NCI-H2081 treated with DMSO at 0.1 percent for 48 hours (cell line): ENCODE results near the gene HSP90AB1.

ENCODE experiments used
- DNase-seq: peaks from one replicate; lab custom pipeline; 2025; lab: John Stamatoyannopoulos, UW

HSP90AB1 gene

DNA sequence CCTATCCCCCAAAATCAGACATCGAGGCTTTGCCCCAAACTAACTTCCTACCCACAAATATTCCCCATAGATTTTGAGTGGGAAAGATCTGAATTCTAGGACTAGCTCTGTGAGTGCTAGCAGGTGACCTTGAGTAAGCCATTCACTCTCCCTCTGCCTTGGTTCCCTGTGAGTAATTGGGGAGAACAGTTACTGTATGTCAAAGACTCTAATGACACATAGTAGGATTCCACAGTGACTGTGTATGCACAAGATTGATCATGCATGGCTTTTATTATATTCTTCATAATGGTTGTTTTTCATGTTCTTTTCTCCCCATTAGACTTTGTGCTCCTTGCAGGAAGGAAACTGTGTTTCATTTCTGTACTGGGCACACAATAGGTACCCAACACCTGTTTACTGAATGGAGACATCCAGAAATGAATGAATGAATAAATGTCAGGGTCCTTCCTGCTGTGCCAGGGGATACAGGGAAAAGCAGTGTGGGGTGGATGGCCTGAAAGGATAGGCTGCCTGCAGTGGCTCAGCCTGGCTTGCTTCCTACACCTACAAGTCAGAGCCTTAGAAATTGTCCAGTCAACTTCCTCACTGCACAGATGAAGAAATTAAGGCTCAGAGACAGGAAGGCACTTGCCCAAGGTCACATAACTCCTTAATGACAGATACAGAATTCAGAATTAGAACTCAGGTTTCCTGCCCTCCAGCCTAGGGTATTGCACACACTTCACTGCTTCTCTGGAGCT, 22.4 kb downstream of the HSP90AB1 start:
- no peak for DNase-seq

DNA sequence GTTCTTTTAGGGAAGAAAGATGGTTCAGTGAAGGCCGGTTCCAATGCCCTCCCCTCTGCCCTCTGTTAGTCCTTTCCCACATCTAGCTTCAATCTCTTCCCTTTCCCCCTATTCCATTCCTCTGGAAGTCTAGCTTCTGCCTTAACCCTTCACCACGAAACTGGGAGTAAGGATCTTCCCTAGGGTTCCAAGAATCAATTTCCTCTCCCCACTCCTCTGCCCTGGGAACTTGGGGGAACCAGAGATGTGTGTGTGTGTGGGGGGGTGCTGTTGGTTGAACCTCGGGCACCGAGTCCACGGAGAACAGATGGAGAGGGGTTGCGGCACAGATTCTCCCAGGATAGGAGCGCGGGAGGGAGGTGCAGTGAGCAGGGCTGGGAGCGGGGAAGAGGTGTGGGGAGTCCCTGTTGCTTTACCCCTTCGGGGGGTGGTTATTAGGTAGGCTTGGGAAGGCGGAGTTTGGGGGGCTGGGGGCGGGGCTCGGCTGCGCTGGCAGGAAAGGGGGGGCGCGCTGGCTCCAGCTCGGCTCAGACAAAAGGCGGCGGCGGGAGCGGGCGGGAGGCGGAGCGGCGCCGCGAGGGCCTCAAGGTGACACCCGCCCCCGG, 23.1 kb downstream of the HSP90AB1 start, which contains the start of gene TMEM151B:
Gene TMEM151B, plus strand, starts transcription at position 530 of the 605 bp plus-strand sequence. CDS start 293 bp downstream, outside the sequence.
- DNase-seq: no peak

DNA sequence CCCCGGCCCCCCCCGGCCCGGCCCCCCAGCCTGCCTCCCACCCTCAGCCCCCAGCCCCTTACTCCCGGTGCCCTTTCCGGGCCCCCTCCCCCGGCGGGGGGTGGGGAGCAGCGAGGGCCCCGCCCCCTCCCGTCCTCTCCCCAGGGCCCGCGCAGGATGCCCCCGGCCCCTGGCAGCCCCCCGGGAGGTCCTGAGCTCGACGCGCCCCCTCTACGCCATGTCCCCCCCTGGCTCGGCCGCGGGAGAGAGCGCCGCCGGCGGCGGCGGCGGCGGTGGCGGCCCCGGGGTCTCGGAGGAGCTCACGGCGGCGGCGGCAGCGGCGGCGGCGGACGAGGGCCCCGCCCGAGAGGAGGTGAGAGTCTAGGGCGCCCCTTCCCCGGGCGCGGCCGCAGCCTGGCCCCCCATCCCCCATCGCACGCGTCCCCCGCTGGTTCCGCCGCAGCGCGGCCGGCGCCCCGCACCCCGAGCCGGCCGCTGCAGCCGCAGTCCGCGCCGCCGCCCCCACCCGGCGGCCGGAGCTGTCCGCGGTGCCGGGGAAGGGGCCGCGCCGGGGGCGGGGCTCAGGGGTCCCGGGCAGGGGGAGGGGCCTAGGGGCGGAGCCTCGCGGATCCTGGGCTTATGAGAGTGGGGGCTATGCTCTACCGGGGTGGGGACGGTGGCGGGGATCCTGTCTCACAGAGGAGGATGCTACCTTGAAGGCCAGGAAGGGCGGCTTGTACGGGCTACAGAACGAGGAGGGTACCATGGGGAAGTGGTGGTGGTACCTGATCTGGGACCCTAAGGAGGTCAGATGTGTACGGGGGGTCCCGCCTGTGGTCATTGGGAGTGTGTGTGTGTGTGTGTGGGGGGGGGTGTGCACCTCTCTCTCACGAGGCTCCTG, 23.9 kb downstream of the HSP90AB1 start:
- DNase-seq: no peak

DNA sequence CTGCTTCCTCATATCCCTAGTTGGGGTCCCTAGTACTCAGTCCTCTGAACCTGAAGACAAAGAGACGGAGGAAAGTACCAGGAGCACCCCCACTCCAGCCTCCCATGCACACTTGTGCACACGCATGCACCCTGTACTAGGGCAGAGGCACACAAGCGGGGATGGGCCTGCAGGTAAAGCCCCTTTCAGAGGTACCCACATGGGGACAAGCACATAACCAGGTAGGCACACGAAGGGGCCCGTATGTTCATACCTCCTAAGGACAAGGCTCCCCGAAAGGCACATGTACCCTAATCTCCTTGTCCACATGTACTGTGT, 24.5 kb downstream of the HSP90AB1 start:
- no peak for DNase-seq

DNA sequence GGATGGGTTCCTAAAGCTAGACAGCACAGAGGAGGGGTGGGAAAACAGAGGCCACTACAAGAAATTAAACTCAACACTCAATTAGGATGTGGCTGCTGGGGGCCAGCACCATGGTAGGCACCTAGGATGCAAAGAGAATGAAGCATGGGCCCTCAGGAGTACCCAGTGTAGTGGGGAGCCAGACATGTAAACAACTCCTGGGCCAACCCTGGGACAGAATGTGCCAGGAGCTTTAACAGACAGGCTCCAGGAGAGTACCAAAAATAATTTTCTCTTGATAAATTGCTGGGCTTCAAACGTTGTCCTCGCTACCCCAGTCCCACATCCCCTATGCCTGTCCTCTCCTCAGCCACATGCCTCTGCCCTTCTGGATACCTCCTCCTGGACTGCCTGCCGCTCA, 25.0 kb downstream of the HSP90AB1 start:
- DNase-seq: no peak

DNA sequence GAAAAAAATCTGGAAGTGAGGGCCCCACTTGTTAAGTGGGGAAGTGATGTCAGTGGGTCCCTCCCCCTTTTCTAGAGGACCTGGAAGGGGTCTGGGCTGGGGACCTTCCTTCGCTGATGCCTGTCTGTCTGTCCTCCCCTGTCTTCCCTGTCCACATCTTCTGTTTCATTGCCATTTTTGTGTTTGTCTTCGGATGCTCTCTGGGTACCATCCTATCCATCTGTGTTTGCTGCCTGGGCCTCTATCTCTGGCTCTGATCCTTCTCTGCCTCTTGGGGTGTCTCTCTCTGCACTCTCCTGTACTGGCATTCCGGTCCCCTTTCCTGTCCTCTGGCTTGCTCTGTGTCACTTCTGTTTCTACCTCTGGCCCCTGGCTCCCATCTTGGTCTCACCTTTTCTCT, 25.6 kb downstream of the HSP90AB1 start:
- DNase-seq: no peak

DNA sequence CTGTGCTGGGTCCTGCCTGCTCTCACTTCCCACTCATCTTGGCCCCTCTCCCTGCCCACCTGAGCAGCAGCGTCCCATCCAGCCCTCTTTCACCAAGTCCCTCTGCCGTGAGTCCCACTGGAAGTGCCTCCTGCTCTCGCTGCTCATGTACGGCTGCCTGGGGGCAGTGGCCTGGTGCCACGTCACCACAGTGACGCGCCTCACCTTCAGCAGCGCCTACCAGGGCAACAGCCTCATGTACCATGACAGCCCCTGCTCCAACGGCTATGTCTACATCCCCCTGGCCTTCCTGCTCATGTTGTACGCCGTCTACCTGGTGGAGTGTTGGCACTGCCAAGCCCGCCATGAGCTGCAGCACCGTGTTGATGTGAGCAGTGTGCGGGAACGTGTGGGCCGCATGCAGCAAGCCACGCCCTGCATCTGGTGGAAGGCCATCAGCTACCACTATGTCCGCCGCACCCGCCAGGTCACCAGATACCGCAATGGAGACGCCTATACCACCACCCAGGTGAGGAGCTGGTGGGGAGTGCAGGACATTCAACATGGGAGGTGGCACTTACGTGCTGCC, 26.2 kb downstream of the HSP90AB1 start:
- DNase-seq: no peak

DNA sequence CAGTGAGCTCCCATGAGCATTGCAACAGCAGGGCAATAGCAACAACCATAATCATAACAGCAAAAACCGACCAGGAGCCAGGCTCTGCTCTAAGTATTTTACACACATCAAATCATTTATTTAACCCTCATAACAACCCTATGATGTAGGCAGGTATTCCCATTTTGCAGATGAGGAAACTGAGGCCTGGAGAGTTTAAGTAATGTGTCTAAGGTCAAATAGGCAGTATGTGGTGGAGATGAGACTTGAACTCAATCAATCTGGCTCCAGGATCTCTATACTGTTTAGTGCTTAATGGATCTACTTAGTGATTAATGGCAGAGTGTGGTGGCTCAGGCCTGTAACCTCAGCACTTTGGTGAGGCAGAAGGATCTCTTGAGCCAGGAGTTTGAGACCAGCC, 26.7 kb downstream of the HSP90AB1 start:
- DNase-seq: no peak

DNA sequence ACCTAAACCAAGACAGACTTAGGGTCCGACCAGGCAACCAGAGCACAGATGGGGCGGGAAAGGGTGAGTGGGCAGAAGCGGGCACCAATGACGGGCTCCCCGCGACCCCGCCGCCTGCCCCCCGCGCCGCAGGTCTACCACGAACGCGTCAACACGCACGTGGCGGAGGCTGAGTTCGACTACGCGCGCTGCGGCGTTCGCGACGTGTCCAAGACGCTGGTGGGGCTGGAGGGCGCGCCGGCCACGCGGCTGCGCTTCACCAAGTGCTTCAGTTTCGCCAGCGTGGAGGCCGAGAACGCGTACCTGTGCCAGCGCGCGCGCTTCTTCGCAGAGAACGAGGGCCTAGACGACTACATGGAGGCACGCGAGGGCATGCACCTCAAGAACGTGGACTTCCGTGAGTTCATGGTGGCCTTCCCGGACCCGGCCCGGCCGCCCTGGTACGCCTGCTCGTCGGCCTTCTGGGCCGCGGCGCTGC, 28.4 kb downstream of the HSP90AB1 start:
- DNase-seq: no peak

DNA sequence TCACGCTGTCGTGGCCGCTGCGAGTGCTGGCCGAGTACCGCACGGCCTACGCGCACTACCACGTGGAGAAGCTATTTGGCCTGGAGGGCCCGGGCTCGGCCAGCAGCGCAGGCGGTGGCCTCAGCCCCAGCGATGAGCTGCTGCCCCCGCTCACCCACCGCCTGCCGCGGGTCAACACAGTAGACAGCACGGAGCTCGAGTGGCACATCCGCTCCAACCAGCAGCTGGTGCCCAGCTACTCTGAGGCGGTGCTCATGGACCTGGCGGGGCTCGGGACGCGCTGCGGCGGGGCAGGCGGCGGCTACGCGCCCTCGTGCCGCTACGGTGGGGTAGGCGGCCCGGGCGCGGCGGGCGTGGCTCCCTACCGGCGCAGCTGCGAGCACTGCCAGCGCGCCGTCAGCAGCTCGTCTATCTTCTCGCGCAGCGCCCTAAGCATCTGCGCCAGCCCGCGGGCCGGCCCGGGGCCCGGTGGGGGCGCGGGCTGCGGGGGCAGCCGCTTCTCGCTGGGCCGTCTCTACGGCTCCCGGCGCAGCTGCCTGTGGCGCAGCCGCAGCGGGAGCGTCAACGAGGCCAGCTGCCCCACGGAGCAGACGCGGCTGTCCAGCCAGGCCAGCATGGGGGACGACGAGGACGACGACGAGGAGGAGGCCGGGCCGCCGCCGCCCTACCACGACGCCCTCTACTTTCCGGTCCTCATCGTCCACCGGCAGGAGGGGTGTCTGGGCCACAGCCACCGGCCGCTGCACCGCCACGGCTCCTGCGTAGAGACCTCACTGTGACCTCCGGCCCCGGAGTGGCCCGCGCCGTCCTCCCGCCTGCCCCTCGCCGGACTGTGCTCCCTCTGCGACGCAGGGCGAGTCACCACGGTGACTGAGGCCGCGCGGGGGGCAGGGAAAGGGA, 29.1 kb downstream of the HSP90AB1 start:
- no peak for DNase-seq

DNA sequence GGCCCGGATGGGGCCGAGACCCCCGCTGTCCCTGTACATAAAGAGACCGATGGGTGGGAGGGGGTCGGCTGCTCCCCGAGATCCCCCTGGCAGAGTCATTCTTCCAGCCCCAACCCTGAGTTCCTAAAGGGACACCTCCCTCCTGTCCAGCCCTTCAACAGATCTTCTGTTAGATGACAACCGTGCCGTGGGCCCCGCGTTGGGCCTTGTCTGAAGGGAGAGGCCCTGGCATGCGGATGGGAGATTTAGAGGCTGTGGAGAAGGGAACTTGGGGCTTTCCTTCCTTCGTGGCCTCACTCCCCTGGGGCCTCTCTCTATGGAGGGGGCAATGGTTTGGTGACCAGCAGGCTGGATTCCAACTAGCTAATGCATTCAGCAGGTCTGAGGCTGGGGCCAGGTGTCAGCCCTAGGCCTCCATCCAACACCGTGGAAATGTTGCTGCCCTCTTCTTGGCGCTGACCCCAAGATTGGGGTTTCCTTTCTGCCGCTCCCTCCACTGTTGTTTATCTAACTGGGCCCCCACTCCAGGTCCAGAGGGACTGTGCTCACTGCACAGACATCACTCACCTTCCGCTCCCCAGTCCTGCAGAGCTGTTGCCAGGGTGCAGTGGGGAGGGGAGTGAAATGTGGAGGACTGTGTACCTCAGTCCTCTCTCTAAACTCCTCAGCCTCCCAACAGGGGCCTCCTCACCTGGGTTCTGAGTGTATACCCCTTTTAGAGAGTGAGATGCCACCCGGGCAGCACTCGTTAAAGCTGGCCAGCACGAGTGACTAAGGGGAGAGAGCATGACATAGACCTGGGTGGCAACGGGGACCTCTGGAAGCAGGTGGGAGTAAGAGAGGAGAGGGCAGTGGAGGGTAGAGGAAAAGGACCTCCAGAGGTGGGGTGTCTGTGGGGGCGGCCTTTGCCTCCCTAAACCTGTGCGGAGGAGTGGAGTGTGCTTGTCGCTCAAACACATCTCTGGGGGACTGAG, 30.1 kb downstream of the HSP90AB1 start:
- DNase-seq: no peak

DNA sequence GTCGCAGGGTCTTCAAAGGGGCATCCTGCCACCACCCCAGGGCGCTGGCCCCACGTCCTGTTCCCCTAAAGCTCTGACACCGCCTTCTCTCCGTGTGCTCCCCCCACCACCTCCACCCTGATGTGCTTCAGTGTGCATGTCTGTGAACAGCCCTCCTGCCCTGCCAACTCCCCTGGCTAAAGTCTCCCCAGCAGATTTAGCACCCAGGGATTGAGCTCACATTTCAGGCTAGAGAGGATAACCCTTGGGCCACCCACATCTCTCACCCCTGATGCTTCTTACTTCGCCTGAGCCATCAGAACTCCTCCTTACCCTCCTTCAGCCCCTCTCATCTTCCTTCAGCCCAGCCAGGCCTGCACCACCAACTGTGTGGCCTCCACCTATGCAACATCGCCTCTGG, 30.9 kb downstream of the HSP90AB1 start:
- DNase-seq: no peak

DNA sequence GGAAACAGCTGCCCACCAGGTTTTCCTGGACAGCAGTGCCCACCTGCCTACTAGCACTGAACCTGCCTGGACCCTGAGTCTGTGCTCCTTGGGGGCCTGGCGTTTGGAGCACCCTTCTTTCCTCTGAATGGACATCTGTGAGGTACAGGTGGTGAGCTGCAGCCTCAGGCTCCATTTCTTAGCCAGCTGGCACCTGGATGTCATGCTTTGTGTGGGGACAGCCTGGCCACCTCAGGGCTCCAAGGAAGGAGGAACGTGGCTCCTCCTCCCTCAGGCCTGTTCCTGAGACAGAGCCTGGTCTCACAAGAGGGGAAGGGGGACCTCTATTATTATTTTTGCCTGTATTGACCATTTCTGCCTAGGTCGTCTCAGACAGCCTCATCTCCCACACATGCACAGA, 31.4 kb downstream of the HSP90AB1 start:
- no peak for DNase-seq

DNA sequence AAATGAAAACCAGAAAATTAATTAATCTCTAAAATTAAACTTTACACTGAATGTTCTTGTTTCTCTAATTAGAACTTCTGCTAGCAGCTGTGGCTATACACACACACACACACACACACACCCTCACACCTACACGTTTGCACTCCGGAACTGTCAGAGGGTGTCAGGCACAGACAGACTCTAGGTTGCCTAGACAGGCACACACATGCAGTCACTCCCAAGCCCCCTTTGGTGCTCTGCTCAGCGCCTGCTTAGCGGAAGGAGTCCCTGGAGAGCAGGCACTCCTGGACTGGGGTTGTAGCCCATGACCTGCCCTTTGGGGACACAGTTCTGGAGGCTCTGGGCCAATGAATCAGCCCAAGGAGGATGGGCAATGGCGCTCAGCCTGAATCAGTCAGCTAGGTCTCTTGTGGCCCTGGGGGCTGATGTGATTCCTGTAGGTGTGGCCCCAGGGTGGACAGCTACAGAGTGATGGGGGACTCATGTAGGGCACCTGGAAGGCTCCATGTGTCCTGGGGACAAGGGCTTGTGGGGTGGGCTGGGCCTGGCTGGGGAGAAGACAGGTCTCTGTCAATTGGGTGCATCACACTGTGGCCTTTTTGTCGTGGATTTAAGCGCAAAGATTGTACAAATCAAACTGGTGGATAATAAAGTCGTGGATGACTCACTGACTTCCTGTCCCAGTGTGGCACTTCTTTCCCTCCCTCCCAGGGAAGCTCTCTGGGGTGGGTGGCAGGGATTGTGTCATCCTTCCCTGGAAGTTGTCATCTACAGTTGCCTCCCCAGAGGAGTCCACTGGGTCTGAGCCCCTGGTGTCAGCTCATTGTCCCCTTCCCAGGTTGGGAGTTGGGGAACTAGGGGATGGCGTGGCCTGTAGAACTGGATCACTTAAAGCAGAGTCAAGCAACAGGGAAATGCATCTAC, 32.1 kb downstream of the HSP90AB1 start:
- no peak for DNase-seq

DNA sequence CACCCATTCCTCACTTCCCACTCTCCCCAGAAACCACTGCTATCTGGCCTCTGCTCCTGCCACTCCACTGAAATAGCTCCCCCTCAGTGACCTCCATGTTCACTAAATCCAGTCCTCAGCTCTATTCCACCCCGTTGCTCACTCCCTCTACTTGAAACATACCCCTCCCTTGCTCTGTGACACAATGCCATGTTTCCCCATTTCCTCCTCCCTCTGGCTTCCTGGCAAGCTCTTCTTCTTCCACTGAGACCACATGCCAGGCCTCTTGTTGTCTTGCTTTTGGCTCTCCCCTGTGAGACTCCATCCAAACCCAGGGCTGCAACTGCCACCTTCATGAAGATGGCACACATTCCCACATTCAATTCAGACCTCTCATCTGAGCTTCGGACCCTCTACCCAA, 37.2 kb downstream of the HSP90AB1 start:
- no peak for DNase-seq

DNA sequence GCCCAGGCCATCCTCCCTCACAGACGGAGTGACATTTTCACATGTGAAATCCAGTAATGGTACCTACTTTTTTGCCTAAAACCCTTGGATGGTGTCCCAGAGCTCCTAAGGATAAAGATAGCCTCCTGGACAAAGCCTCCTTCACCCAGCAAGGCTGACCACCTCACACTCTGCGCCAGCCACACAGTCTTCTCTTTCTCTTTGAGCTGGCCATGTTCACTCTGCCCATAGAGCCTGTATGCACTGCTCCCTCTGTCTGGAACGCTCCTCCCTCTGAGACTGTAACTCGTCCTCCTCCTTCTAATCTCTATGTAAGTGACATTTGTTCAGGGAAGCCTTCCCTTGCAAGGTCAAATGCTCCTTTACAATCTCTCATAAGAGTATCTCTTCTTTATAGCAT, 38.0 kb downstream of the HSP90AB1 start:
- no peak for DNase-seq

DNA sequence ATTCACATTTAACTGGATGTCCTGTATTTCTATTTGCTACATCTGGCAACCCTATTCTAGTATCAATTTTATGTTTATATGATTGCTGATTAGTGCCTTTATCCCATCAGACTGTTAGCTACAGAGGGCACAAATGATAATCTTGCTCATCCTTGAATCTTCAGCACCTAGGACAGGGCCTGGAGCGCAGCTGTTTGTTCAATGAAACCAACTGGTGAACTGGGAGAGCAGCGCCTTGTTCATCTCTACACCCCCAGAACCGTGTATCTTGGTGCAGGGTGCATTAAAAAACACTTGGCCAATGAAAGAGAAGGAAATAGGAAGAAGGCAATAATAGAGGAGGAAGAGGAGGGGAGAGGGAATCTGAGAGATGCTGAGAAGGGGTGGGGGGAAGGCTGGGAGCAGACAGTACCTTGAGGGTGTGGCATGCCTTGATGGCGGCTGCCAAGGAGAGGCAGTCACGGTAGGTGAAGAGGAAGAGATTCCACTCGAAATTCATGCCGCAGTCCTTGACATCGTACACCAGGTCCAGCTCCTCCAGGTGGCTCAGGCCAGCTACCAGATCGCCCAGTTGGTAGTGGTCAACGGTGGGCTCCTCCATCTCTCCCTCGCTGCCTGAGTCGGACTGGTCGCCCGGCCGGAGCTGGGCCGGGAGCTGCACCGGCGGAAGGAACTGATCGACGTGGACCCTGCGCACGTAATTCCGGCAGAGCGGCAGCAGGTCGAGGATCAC, 38.8 kb downstream of the HSP90AB1 start:
- no peak for DNase-seq

DNA sequence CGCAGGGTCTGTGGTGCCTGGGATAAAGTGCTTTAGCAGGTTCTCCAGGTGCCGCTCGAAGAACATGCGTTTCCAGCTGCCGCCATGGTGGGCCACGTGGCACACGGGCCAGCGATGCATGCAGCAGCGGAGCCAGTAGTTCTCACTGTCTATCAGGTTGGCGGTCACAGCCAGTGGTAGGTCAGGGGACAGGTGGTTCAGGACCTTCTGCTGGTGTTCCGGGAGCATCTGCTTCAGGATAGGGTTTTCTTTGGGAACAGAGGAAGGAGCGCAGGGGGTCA, 39.3 kb downstream of the HSP90AB1 start:
- DNase-seq: no peak

DNA sequence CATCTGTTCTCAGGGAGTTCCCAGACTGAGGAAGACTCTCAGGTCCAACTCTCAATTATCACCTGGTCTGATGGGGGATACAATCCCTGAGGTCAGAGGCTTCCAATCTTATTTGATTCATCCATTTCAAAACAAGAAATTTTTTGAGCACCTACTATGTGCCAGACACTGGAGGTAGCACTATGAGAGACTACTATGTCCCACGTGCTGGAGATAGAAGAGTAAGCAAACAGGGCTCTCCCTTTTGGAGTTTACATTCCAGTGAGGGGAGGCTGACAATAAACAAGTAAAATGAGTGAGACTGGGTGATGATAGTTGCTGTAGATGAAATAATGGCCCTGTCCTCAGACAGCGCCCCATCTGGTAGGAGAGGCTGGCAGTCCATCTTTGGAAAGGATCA, 39.8 kb downstream of the HSP90AB1 start:
- no peak for DNase-seq
